ENCODE data around the gene RANBP3.

RANBP3 gene

DNA sequence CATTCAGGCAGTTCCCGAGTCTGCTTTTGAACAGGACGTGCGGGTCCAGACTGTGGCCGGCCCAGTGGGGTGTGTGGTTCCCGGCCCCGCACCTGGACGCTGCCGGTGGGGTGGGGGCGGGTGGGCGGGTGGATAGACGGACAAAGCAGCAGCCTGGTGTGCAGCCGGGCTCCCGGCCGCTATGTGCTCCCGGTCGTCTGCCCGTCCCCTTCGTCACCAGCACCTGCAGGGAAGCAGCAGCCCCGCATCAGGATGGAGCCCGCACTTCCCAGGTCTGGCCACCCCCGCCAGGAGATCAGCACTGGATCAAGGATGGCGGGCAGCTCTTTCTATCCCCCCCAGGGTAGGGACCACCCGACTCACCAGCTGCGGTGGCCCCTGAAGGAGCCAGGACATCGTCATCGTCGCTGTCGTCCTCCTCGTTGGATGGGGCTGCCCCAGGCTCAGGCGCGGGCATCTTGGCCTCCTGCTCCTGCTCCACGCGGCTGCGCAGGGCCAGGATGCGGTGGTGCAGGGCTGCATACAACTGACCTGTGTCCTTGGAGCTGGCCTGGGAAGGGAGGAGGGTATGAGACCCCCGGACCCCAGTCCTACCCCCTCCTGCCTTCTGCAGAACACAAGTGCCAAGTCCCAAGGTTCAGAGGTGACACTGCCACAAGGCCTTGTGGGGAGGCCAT, 60.4 kb downstream of the RANBP3 start:
- POLR2A ChIA-PET, result no interaction called here
- CTCF ChIA-PET, result no interaction called here

DNA sequence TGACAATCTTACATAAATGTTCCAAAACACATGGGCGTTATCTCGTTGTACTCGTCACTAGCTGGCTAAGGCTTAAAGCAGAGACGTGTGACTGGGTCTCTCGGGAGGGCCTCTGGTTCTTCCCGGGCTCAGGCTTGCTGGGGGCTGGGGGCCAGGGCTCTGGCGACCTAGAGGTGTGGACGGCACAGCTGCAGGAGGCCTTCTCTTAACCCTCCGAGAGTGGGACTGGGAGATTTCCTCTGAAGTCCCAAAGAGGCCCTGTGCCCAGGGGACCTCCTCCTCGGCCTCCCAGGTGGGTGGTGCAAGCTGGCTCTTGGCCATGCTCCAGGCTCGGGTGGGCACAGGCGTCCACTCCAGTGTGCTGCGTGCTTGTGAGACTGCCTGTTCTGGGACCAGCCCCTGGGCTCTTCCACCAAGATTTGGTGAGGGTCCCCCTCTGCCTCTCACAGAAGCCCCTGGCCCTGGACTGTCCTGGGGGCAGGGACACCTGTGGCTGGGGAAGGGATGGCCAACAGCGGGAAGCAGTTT, 61.7 kb downstream of the RANBP3 start:
- Histone ChIP-seq H3K4me1 (ENCODE audit: control insufficient read depth, insufficient read depth, low read length) (no peaks in the 10 kb centered on the region), H3K4me3 (ENCODE audit: low read depth, low read length) (no peak overlapping the region), H3K27ac (ENCODE audit: extremely low read depth, low read depth, low read length) (no peak overlapping the region), H3K9me3 (ENCODE audit: control insufficient read depth, insufficient read depth, low read depth, low read length) (no peaks in the 10 kb centered on the region), H3K36me3 (ENCODE audit: control insufficient read depth in 2 of 2, insufficient read depth in 1 of 2, low read length in 2 of 2) (peaks cover 14 to 65% of the 10 kb centered on the region in 2 experiments; a peak in 2 of 3 replicates)
- TF ChIP-seq ZNF48 (tag by site-specific recombination; IDR thresholded peaks at IDR 0.05), result no peak
- peak; percentile 53 for TF ChIP-seq GLIS1 (tag by site-specific recombination; IDR thresholded peaks at IDR 0.05)
- TF ChIP-seq SCRT1 (tag by site-specific recombination; IDR thresholded peaks at IDR 0.05; ENCODE audit: borderline replicate concordance), result peak; percentile 33; the same call in 1 of the 2 replicates
- no peak for TF ChIP-seq ZNF350 (tag by site-specific recombination; IDR thresholded peaks at IDR 0.05)
- TF ChIP-seq, protein P1, sequence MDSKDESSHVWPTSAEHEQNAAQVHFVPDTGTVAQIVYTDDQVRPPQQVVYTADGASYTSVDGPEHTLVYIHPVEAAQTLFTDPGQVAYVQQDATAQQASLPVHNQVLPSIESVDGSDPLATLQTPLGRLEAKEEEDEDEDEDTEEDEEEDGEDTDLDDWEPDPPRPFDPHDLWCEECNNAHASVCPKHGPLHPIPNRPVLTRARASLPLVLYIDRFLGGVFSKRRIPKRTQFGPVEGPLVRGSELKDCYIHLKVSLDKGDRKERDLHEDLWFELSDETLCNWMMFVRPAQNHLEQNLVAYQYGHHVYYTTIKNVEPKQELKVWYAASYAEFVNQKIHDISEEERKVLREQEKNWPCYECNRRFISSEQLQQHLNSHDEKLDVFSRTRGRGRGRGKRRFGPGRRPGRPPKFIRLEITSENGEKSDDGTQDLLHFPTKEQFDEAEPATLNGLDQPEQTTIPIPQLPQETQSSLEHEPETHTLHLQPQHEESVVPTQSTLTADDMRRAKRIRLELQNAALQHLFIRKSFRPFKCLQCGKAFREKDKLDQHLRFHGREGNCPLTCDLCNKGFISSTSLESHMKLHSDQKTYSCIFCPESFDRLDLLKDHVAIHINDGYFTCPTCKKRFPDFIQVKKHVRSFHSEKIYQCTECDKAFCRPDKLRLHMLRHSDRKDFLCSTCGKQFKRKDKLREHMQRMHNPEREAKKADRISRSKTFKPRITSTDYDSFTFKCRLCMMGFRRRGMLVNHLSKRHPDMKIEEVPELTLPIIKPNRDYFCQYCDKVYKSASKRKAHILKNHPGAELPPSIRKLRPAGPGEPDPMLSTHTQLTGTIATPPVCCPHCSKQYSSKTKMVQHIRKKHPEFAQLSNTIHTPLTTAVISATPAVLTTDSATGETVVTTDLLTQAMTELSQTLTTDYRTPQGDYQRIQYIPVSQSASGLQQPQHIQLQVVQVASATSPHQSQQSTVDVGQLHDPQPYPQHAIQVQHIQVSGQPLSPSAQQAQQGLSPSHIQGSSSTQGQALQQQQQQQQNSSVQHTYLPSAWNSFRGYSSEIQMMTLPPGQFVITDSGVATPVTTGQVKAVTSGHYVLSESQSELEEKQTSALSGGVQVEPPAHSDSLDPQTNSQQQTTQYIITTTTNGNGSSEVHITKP (tag by site-specific recombination; IDR thresholded peaks at IDR 0.05), result no peak
- TF ChIP-seq ZNF280C (tag by site-specific recombination; IDR thresholded peaks at IDR 0.05), result no peak
- TF ChIP-seq SCRT2 (tag by site-specific recombination; IDR thresholded peaks at IDR 0.05), result peak; percentile 81
- 0 out of 2 replicates have a peak, but pooled peaks have one; percentile 21 for TF ChIP-seq GLIS2 (tag by site-specific recombination; IDR thresholded peaks at IDR 0.05)
- ChIA-PET CTCF (interaction anchor here (0.6 to 0.7 kb wide), 2 partner anchors 178 to 196 kb away, joined by 3 read pairs; partner anchors contain the start of genes CATSPERD and LONP1), POLR2A (no interaction called here)

More for the DNA sequence above, 60.4 kb downstream of the RANBP3 start:
- no peaks in the 10 kb centered on the region for H3K4me1 ChIP-seq (ENCODE audit: control insufficient read depth, insufficient read depth, low read length)
- no peaks in the 10 kb centered on the region for H3K9me3 ChIP-seq (ENCODE audit: control insufficient read depth, insufficient read depth, low read depth, low read length)
- TF ChIP-seq YY1 (tag by site-specific recombination; IDR thresholded peaks at IDR 0.05), result no peak
- no peak for TF ChIP-seq ZXDB (tag by site-specific recombination; IDR thresholded peaks at IDR 0.05)
- TF ChIP-seq ZNF184 (tag by site-specific recombination; IDR thresholded peaks at IDR 0.05), result no peak
- TF ChIP-seq SP3 (tag by site-specific recombination; IDR thresholded peaks at IDR 0.05), result no peak
- TF ChIP-seq ZNF132 (tag by site-specific recombination; IDR thresholded peaks at IDR 0.05; ENCODE audit: borderline replicate concordance), result no peak
- TF ChIP-seq ZNF560 (tag by site-specific recombination; IDR thresholded peaks at IDR 0.05; ENCODE audit: borderline replicate concordance), result no peak
- TF ChIP-seq ZSCAN30 (tag by site-specific recombination; IDR thresholded peaks at IDR 0.05), result no peak
- TF ChIP-seq ZNF23 (tag by site-specific recombination; IDR thresholded peaks at IDR 0.05; ENCODE audit: borderline replicate concordance), result no peak
- TF ChIP-seq, protein P2, sequence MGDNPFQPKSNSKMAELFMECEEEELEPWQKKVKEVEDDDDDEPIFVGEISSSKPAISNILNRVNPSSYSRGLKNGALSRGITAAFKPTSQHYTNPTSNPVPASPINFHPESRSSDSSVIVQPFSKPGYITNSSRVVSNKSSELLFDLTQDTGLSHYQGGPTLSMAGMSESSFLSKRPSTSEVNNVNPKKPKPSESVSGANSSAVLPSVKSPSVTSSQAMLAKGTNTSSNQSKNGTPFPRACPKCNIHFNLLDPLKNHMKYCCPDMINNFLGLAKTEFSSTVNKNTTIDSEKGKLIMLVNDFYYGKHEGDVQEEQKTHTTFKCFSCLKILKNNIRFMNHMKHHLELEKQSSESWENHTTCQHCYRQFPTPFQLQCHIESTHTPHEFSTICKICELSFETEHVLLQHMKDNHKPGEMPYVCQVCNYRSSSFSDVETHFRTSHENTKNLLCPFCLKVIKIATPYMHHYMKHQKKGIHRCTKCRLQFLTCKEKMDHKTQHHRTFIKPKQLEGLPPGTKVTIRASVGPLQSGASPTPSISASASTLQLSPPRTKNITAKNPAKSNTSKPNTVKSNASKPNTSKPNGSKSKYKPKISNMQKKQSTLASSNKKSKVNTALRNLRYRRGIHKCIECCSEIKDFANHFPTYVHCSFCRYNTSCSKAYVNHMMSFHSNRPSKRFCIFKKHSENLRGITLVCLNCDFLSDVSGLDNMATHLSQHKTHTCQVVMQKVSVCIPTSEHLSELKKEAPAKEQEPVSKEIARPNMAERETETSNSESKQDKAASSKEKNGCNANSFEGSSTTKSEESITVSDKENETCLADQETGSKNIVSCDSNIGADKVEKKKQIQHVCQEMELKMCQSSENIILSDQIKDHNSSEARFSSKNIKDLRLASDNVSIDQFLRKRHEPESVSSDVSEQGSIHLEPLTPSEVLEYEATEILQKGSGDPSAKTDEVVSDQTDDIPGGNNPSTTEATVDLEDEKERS (tag by site-specific recombination; IDR thresholded peaks at IDR 0.05), result no peak
- no peak for TF ChIP-seq ZNF660 (tag by site-specific recombination; IDR thresholded peaks at IDR 0.05)
- no peak for TF ChIP-seq ZNF266 (tag by site-specific recombination; IDR thresholded peaks at IDR 0.05; ENCODE audit: low read depth)
- TF ChIP-seq MYNN (tag by site-specific recombination; IDR thresholded peaks at IDR 0.05; ENCODE audit: borderline replicate concordance), result no peak
- TF ChIP-seq ZNF670 (tag by site-specific recombination; IDR thresholded peaks at IDR 0.05; ENCODE audit: low read depth), result no peak
- TF ChIP-seq ZNF148 (tag by site-specific recombination; IDR thresholded peaks at IDR 0.05; ENCODE audit: borderline replicate concordance), result no peak
- H3K36me3 ChIP-seq (ENCODE audit: control insufficient read depth in 2 of 2, insufficient read depth in 1 of 2, low read length in 2 of 2), result peaks cover 16 to 78% of the 10 kb centered on the region in 2 experiments; a peak in 2 of 3 replicates
- no peak overlapping the region for H3K4me3 ChIP-seq (ENCODE audit: low read depth, low read length)
- no peak overlapping the region for H3K27ac ChIP-seq (ENCODE audit: extremely low read depth, low read depth, low read length)
